Frontal cortex (tissue), 4 donors: ENCODE data around the gene MYCL. TPM values are rescaled to one million over a fixed set of nuclear protein-coding genes. Genes with fewer than 3 reads are reported as not detected.

Experiments
- DNase-seq, 2 donors: peaks; one replicate each; pipeline ENCODE4 v3.0.0; 2012; ENCODE audit warnings: low spot score in 2 of 2
- FAIRE-seq: peaks from 2 replicates; lab custom pipeline; 2012; peaks lifted over from hg19 to GRCh38; lab: Jason Lieb, UNC
- total RNA-seq: library from RNA; depleted of rRNA; stranded (reverse); fragments of >200 nt; gene quantifications from one replicate; pipeline ENCODE4 v1.2.3, GENCODE V29; 2014
- donor health status: control.
- donor health status: control.
- donor health status: control.

MYCL gene
- total RNA-seq = 9.4 TPM

- FAIRE-seq (no peak), DNase-seq (peak; percentile 78 to 85)
These were observed at the start of gene MYCL for GRCh38 chr1:39901714-39902459. Gene MYCL, minus strand, starts transcription at chr1:39901917. Its CDS starts 483 bp downstream, at chr1:39901434.

DNA sequence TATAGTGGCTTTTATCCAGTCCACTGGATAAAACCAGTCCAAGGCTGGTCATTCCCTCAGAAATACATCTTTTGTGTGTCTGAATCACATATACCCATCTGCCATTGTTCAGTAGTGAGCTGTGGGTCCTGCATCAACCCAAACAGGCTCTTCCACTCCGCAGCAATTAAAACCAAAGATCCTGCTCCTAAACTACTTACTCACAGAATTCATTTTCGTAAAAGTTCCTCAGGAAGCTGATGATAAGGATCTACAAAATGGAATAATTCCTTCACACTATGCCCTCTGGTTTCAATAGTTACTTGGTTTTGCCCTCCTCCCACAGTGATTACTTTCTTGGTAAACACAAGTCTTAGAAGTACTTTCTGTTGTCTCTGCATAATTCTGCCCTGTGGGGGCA is 48.2 kb upstream of the MYCL start:
- no peak for FAIRE-seq
- DNase-seq = no peak

DNA sequence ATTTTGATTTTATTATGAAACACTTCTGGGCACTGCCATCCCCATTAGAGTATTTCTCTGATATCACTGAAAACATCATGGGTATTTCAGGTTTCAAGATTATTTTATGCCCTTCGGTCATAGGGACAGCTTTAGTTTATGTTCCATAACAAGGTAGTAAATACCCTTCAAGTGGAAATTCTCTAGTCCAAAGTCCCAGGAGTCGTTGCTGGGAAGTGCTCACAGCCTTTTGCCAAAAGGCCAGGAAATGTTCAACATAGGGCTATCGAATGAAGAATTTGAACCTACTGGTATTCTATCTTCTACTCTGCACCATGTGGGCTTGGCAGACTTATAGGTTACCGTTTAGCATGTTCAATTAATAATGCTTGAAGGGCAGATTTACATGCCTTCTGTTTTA is 45.5 kb upstream of the MYCL start:
- FAIRE-seq (no peak), DNase-seq (no peak)

GRCh38 chr1:39946216-39946615 is 44.5 kb upstream of the MYCL start:
- DNase-seq (no peak), FAIRE-seq (no peak)

GRCh38 chr1:39944410-39945112 is 42.8 kb upstream of the MYCL start:
- no peak for FAIRE-seq
- DNase-seq = no peak

DNA sequence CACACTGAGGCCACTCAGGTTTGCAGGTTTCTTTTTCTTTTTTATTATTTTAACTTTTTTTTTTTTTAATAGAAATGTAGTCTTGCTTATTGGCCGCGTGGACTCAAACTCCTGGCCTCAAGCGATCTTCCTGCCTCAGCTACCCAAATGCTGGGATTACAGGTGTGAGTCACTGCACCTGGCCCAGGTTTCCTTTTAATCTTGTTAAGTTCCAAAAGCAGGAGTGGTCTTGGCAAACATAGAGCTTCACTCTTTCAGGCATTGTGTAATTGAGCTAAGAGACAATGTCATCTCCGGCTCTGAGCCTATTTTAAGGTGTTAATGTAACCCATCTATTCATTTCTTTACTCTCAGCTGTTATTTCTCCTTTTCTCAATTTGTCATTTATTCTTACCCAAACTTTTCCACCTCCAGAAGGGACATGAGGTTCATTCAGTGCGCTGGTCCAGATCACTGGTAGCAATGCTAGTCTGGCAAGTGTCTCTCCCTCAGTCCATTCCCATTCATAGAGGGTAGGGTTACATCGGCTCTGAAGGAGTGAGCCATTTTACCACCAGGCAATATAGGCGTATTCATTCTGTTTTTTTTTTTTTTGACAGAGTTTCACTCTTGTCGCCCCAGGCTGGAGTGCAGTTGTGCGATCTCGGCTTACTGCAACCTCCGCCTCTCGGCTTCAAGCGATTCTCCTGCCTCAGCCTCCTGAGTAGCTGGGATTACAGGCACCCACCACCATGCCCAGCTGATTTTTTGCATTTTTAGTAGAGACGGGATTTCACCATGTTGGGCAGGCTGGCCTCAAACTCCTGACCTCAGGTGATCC is 42.0 kb upstream of the MYCL start:
- DNase-seq (no peak), FAIRE-seq (no peak)

GRCh38 chr1:39940980-39941871 is 39.5 kb upstream of the MYCL start:
- no peak for FAIRE-seq
- no peak for DNase-seq

GRCh38 chr1:39940253-39940652 is 38.5 kb upstream of the MYCL start:
- DNase-seq (no peak), FAIRE-seq (no peak)

GRCh38 chr1:39938856-39939255 is 37.1 kb upstream of the MYCL start:
- no peak for DNase-seq
- no peak for FAIRE-seq

- no peak for FAIRE-seq
- DNase-seq = no peak
These were observed 35.2 kb upstream of the MYCL start for GRCh38 chr1:39936724-39937491.

DNA sequence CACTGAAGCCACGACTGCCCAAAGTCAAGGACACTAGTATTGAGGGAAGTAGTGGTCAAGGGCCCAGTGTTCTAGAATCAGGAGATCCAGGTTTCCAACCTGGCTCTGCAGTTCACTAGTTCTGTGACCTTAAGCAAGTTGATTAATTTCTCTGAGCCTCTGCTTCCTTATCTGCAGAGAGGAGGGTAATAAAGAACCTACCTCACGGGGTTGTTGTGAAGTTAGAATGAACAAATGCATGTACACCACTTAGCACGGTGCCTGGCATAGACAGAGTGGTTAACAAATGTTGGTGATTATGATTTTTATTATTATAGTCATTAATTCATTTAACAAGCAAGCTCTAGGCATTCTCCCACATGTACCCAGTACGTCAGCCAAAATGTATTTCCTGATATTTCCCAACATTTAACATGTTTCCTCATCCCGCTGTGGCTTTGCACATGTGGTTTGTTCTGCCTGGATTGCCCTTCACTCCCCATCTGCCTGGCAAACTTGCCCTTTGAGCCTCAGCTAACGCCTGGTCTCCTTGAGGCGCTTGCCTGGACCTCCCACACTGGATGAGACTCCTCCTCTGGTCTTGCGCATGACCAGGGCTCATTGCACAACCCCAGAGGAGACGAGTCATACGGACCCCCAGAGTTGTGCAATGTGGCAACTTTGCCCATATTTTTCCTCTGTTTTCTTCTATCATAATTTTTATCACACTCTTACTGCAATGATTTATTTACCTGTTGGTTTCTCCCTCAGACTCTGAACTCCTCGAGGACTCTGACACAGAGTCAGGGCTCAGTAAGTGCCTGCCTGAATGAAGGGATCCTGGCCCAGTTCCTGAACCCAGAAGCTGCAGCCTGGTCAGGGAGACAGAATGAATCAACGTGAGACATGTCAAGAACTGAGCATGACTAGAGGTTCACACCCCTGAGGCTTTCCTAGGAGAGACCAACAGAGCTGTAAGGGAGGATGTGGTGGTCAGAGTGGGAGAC is 32.5 kb upstream of the MYCL start:
- FAIRE-seq (no peak), DNase-seq (no peak)

DNA sequence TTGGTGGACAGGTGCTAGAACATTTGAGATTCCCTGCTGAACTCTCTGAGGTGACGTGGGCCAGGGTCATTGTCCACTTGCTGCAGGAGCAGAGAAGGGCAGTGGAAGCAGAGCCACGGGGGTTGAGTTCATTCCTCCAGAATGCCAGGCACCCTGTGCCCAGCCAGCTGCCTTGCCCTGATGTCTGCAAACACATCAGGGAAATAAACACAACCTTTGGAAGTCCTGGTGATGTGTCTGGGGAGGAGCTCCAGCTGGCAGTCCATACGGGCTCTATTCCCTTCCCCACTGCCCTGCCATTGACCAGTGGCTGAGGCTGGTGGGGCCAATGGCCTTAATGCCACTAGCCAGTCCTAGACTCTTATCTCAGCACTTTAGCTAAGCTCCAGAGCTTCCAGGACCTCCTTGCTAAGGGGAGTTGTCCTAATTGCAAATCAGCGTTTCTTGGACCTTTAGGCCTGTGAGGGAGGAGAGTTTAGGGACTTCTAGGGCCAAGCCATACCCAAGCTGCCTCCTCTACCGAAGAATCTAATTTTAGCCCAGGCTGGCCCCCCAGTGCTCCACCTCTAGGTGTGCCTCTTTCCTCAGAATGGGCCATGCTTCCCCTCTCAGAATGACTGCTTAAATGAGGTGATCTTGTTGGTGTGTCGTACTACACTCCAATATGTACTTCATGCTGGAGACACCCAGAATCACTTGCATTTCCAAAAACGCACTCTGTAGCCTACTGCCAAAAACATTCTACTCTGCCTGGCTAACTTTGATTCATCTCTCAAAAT is 27.3 kb upstream of the MYCL start:
- DNase-seq (no peak), FAIRE-seq (no peak)

GRCh38 chr1:39927538-39927937 is 25.8 kb upstream of the MYCL start:
- DNase-seq (no peak), FAIRE-seq (no peak)

DNA sequence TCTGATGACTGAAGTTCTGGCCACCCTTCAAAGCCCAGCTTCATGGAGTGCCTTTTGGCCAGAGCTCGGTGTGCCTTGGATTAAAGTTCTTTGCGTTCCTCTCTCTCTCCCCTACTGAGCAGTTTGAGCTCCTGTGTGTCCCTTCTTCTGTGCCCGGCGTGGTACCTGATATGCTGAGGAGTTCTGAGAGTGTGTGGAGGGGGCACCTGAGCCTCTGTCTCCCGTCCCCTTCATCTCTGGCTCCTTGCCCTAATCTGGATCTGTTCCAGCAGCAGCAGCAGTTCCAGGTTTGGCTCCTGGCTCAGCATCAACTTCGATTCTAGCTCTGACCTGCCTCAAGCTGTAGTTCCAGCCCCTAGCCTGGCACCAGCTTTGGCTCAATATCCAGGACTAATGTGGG is 25.1 kb upstream of the MYCL start:
- FAIRE-seq = no peak

GRCh38 chr1:39926343-39926793 is 24.7 kb upstream of the MYCL start:
- DNase-seq (no peak), FAIRE-seq (no peak)

More for the DNA sequence above, 25.1 kb upstream of the MYCL start:
- no peak for DNase-seq

DNA sequence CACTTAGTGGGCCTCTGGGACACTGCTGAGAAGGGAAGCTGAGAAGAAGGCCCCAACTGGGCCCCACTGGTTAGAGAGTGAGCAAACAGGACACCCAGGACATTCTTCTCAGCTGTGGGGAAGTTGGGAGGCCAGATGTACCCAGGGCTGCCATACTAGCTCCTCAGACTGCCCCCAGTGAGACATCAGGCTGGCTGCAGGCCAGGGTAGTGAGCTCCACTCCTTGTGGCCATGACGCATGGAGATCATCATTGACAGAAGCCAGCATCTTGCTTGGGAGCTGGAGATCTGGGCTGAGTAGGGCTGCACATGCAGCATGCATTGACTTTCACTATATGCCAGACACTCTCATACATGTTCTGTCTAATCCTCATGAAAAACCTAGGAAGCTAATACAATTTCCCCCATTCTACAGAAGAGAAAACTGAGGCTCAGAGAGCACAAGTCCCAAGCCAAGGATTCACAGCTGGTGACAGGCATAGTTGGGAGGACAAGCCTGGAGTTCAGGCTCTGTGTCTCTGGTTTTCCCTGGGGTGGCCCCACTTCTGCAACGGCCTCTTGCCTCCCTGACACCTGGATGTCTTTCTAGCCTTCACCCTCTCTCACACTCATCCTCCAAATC is 24.1 kb upstream of the MYCL start:
- DNase-seq (no peak), FAIRE-seq (no peak)
